ENCODE measurements around the gene MT1E. TPM values are rescaled to one million over a fixed set of nuclear protein-coding genes. Genes with fewer than 3 reads are reported as not detected.

The MT1E gene
- total RNA-seq, 1 donor from 2014 or later: not detected

GRCh38 chr16:56609463-56609921 lies 16.1 kb upstream of the MT1E start:
- DNase-seq (ENCODE audit: low spot score): no peak
- no peak overlapping the region for H3K4me3 Mint-ChIP-seq (ENCODE audit: unreplicated experiment)
- no peak overlapping the region for H3K27ac Mint-ChIP-seq (ENCODE audit: unreplicated experiment)
- H3K4me1 Mint-ChIP-seq (ENCODE audit: unreplicated experiment): peaks cover 35% of the 10 kb centered on the region
- H3K27me3 Mint-ChIP-seq (ENCODE audit: unreplicated experiment): peaks cover 13% of the 10 kb centered on the region
- H3K9me3 Mint-ChIP-seq (ENCODE audit: unreplicated experiment): no peaks in the 10 kb centered on the region
- TF ChIP-seq CTCF (IDR thresholded peaks at IDR 0.05; ENCODE audit: unreplicated experiment): no peak
- no peaks in the 10 kb centered on the region for H3K36me3 Mint-ChIP-seq (ENCODE audit: low read depth, unreplicated experiment)

- TF ChIP-seq CTCF (IDR thresholded peaks at IDR 0.05; ENCODE audit: unreplicated experiment): no peak
- Mint-ChIP-seq H3K36me3 (ENCODE audit: low read depth, unreplicated experiment) (no peaks in the 10 kb centered on the region), H3K9me3 (ENCODE audit: unreplicated experiment) (no peaks in the 10 kb centered on the region), H3K27ac (ENCODE audit: unreplicated experiment) (no peak overlapping the region), H3K27me3 (ENCODE audit: unreplicated experiment) (peaks cover 13% of the 10 kb centered on the region), H3K4me3 (ENCODE audit: unreplicated experiment) (no peak overlapping the region), H3K4me1 (ENCODE audit: unreplicated experiment) (peaks cover 35% of the 10 kb centered on the region)
- DNase-seq (ENCODE audit: low spot score): no peak
Measured at GRCh38 chr16:56610017-56610608, 15.5 kb upstream of the MT1E start.

GRCh38 chr16:56610609-56611111 lies 14.9 kb upstream of the MT1E start:
- no peak for TF ChIP-seq CTCF (IDR thresholded peaks at IDR 0.05; ENCODE audit: unreplicated experiment)
- Mint-ChIP-seq H3K36me3 (ENCODE audit: low read depth, unreplicated experiment) (no peaks in the 10 kb centered on the region), H3K9me3 (ENCODE audit: unreplicated experiment) (no peaks in the 10 kb centered on the region), H3K27me3 (ENCODE audit: unreplicated experiment) (peaks cover 13% of the 10 kb centered on the region), H3K27ac (ENCODE audit: unreplicated experiment) (no peak overlapping the region), H3K4me1 (ENCODE audit: unreplicated experiment) (peaks cover 35% of the 10 kb centered on the region), H3K4me3 (ENCODE audit: unreplicated experiment) (no peak overlapping the region)
- no peak for DNase-seq (ENCODE audit: low spot score)

- H3K27ac Mint-ChIP-seq (ENCODE audit: unreplicated experiment): no peak overlapping the region
- no peak for TF ChIP-seq CTCF (IDR thresholded peaks at IDR 0.05; ENCODE audit: unreplicated experiment)
Measured at GRCh38 chr16:56611281-56611833, 14.2 kb upstream of the MT1E start.

GRCh38 chr16:56613706-56614105 lies 11.9 kb upstream of the MT1E start:
- Mint-ChIP-seq H3K27me3 (ENCODE audit: unreplicated experiment) (peaks cover 15% of the 10 kb centered on the region), H3K4me1 (ENCODE audit: unreplicated experiment) (peaks cover 19% of the 10 kb centered on the region)

More at GRCh38 chr16:56611281-56611833, 14.2 kb upstream of the MT1E start:
- Mint-ChIP-seq H3K27me3 (ENCODE audit: unreplicated experiment) (peaks cover 13% of the 10 kb centered on the region), H3K36me3 (ENCODE audit: low read depth, unreplicated experiment) (no peaks in the 10 kb centered on the region), H3K9me3 (ENCODE audit: unreplicated experiment) (no peaks in the 10 kb centered on the region), H3K4me1 (ENCODE audit: unreplicated experiment) (peaks cover 34% of the 10 kb centered on the region), H3K4me3 (ENCODE audit: unreplicated experiment) (no peak overlapping the region)
- DNase-seq (ENCODE audit: low spot score): no peak

More at GRCh38 chr16:56613706-56614105, 11.9 kb upstream of the MT1E start:
- no peak for DNase-seq (ENCODE audit: low spot score)
- Mint-ChIP-seq H3K27ac (ENCODE audit: unreplicated experiment) (no peak overlapping the region), H3K36me3 (ENCODE audit: low read depth, unreplicated experiment) (peaks cover 1% of the 10 kb centered on the region), H3K4me3 (ENCODE audit: unreplicated experiment) (no peak overlapping the region), H3K9me3 (ENCODE audit: unreplicated experiment) (no peaks in the 10 kb centered on the region)
- no peak for TF ChIP-seq CTCF (IDR thresholded peaks at IDR 0.05; ENCODE audit: unreplicated experiment)

All from endothelial cell (in vitro differentiated cells).